Keratinocyte (primary cell): ENCODE data around the gene PPP6R1.

ENCODE experiments used
- EZH2 ChIP-seq: IDR thresholded peaks from one replicate; pipeline ENCODE4 v1.6.1; 2012; ENCODE audit warnings: inconsistent platforms, mild to moderate bottlenecking, low read length, moderate library complexity
- TF ChIP-seq, protein P1 (sequence below), 3 experiments: IDR thresholded peaks in 1 of 3; conservative IDR thresholded peaks in 1 of 3; optimal IDR thresholded peaks in 1 of 3; 2 replicates in 2 of 3; 3 replicates in 1 of 3; pipeline versions ENCODE3 to v1.5.1; 2011; ENCODE audit warnings: low read length in 3 of 3, mild to moderate bottlenecking in 3 of 3, moderate library complexity in 2 of 3, control low read depth in 1 of 3, inconsistent platforms in 1 of 3; ENCODE audit not compliant: insufficient read depth in 2 of 3; ENCODE audit errors: extremely low read depth in 1 of 3

DNA sequence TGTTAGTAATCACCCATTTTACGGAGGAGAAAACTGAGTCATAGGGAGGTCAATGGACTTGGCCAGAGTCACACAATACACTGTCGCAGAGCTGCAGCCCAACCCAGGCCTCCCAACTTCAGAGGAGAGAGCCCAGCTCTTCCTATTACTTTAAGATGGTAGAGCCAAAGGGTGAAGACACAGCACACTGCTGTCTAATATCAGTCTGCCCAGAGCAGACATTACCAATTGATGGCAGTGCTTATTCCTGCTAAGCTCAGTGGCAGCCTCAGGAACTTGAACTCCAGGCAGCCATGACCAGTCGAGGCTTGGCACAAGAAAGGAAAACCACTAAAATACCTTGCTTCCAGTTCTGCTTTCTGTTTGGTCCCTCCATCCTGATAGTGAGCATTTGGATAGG, 47.9 kb upstream of the PPP6R1 start:
- TF ChIP-seq, protein P1, sequence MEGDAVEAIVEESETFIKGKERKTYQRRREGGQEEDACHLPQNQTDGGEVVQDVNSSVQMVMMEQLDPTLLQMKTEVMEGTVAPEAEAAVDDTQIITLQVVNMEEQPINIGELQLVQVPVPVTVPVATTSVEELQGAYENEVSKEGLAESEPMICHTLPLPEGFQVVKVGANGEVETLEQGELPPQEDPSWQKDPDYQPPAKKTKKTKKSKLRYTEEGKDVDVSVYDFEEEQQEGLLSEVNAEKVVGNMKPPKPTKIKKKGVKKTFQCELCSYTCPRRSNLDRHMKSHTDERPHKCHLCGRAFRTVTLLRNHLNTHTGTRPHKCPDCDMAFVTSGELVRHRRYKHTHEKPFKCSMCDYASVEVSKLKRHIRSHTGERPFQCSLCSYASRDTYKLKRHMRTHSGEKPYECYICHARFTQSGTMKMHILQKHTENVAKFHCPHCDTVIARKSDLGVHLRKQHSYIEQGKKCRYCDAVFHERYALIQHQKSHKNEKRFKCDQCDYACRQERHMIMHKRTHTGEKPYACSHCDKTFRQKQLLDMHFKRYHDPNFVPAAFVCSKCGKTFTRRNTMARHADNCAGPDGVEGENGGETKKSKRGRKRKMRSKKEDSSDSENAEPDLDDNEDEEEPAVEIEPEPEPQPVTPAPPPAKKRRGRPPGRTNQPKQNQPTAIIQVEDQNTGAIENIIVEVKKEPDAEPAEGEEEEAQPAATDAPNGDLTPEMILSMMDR (optimal IDR thresholded peaks at IDR 0.05 in 1 of 3, IDR thresholded peaks at IDR 0.05 in 1 of 3, conservative IDR thresholded peaks at IDR 0.05 in 1 of 3; ENCODE audit: extremely low read depth in 1 of 3, insufficient read depth in 2 of 3, low read length in 3 of 3) = no peak
- TF ChIP-seq EZH2 = no peak
